Hepatocyte (in vitro differentiated cells): ENCODE results near the gene C4BPA.

Source experiments
- EZH2 ChIP-seq: fragments of 200-600 bp; sonication (generic); IDR thresholded peaks from 2 replicates; pipeline ENCODE4 v1.6.1; 2016; ENCODE audit warnings: antibody characterized with exemption, mild to moderate bottlenecking, borderline replicate concordance
- EZH2phosphoT487 ChIP-seq: fragments of 200-600 bp; sonication (generic); IDR thresholded peaks from one replicate; pipeline ENCODE4 v1.6.1; 2018; ENCODE audit warnings: antibody characterized with exemption, mild to moderate bottlenecking, low read depth, moderate library complexity; ENCODE audit not compliant: unreplicated experiment, severe bottlenecking
- TF ChIP-seq, protein P1 (sequence below): fragments of 200-600 bp; sonication (generic); IDR thresholded peaks from 2 replicates; pipeline ENCODE4 v1.5.1; 2016; ENCODE audit warnings: antibody characterized with exemption, mild to moderate bottlenecking; ENCODE audit not compliant: poor library complexity

DNA sequence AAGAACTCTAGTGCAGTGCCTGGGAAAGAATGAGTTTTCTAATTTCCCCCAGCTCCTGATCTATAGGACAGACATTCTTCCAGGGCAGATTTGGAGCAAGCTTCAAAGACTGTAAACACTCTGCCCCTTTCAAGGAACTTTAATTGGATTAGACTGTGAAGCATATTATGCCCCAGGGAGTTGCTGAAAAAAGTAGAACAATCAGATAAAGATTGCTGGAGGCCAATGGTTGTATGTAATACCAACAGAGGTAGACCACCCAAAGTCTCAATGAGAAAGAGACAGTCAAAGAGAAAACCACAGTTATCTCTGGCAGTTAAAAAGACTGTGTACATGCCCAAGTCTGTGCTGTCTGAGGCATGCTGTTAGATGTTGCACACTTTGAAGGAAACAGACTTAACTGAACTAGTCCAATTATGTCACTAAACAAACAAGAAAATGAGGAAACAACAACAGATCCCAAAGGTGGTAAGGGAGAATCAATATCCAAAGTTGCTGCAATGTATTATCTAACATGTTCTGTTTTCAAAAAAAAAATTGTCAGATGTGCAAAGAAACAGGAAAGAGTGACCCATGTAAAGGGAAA is 24.4 kb downstream of the C4BPA start:
- TF ChIP-seq, protein P1, sequence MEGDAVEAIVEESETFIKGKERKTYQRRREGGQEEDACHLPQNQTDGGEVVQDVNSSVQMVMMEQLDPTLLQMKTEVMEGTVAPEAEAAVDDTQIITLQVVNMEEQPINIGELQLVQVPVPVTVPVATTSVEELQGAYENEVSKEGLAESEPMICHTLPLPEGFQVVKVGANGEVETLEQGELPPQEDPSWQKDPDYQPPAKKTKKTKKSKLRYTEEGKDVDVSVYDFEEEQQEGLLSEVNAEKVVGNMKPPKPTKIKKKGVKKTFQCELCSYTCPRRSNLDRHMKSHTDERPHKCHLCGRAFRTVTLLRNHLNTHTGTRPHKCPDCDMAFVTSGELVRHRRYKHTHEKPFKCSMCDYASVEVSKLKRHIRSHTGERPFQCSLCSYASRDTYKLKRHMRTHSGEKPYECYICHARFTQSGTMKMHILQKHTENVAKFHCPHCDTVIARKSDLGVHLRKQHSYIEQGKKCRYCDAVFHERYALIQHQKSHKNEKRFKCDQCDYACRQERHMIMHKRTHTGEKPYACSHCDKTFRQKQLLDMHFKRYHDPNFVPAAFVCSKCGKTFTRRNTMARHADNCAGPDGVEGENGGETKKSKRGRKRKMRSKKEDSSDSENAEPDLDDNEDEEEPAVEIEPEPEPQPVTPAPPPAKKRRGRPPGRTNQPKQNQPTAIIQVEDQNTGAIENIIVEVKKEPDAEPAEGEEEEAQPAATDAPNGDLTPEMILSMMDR: no peak
- no peak for TF ChIP-seq EZH2
- no peak for TF ChIP-seq EZH2phosphoT487
